ENCODE results near the gene LDLR.

Gene LDLR

DNA sequence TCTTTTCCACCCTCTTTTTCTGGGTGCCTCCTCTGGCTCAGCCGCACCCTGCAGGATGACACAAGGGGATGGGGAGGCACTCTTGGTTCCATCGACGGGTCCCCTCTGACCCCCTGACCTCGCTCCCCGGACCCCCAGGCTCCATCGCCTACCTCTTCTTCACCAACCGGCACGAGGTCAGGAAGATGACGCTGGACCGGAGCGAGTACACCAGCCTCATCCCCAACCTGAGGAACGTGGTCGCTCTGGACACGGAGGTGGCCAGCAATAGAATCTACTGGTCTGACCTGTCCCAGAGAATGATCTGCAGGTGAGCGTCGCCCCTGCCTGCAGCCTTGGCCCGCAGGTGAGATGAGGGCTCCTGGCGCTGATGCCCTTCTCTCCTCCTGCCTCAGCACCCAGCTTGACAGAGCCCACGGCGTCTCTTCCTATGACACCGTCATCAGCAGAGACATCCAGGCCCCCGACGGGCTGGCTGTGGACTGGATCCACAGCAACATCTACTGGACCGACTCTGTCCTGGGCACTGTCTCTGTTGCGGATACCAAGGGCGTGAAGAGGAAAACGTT, 24.0 kb downstream of the LDLR start:
- ATAC-seq, result no peak

DNA sequence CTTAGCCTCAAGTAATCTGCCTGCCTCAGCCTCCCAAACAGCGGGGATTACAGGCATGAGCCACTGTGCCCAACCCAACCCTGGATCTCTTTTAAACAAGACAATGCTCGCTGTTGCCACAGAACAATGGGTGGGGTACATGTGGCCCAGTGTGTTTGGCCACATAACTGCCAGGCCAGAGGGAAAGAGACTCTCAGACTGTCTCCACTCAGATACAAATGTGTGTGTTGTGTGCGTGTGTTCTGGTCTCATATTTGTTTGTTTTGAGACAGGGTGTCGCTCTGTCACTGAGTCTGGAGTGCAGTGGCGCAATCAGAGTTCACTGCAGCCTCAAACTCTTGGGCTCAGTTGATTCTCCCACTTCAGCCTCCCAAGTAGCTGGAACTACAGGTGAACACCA, 25.8 kb downstream of the LDLR start:
- no peak for ATAC-seq
- TF ChIP-seq TOX (CRISPR knock-in tag; IDR thresholded peaks at IDR 0.05; ENCODE audit: borderline replicate concordance) (no peak), TCF4 (CRISPR knock-in tag; IDR thresholded peaks at IDR 0.05; ENCODE audit: borderline replicate concordance) (no peak), OSR1 (CRISPR knock-in tag; IDR thresholded peaks at IDR 0.05) (no peak), CREB5 (CRISPR knock-in tag; IDR thresholded peaks at IDR 0.05; ENCODE audit: low read depth) (no peak), ZFP30 (CRISPR knock-in tag; IDR thresholded peaks at IDR 0.05) (no peak), CSDC2 (CRISPR knock-in tag; IDR thresholded peaks at IDR 0.05) (no peak), GLIS3 (CRISPR knock-in tag; IDR thresholded peaks at IDR 0.05) (no peak), PATZ1 (CRISPR knock-in tag; IDR thresholded peaks at IDR 0.05; ENCODE audit: borderline replicate concordance) (no peak)
- TF ChIP-seq, protein P1, sequence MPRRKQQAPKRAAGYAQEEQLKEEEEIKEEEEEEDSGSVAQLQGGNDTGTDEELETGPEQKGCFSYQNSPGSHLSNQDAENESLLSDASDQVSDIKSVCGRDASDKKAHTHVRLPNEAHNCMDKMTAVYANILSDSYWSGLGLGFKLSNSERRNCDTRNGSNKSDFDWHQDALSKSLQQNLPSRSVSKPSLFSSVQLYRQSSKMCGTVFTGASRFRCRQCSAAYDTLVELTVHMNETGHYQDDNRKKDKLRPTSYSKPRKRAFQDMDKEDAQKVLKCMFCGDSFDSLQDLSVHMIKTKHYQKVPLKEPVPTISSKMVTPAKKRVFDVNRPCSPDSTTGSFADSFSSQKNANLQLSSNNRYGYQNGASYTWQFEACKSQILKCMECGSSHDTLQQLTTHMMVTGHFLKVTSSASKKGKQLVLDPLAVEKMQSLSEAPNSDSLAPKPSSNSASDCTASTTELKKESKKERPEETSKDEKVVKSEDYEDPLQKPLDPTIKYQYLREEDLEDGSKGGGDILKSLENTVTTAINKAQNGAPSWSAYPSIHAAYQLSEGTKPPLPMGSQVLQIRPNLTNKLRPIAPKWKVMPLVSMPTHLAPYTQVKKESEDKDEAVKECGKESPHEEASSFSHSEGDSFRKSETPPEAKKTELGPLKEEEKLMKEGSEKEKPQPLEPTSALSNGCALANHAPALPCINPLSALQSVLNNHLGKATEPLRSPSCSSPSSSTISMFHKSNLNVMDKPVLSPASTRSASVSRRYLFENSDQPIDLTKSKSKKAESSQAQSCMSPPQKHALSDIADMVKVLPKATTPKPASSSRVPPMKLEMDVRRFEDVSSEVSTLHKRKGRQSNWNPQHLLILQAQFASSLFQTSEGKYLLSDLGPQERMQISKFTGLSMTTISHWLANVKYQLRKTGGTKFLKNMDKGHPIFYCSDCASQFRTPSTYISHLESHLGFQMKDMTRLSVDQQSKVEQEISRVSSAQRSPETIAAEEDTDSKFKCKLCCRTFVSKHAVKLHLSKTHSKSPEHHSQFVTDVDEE (CRISPR knock-in tag; IDR thresholded peaks at IDR 0.05), result no peak
- TF ChIP-seq, protein P2, sequence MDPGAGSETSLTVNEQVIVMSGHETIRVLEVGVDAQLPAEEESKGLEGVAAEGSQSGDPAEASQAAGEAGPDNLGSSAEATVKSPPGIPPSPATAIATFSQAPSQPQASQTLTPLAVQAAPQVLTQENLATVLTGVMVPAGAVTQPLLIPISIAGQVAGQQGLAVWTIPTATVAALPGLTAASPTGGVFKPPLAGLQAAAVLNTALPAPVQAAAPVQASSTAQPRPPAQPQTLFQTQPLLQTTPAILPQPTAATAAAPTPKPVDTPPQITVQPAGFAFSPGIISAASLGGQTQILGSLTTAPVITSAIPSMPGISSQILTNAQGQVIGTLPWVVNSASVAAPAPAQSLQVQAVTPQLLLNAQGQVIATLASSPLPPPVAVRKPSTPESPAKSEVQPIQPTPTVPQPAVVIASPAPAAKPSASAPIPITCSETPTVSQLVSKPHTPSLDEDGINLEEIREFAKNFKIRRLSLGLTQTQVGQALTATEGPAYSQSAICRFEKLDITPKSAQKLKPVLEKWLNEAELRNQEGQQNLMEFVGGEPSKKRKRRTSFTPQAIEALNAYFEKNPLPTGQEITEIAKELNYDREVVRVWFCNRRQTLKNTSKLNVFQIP (CRISPR knock-in tag; IDR thresholded peaks at IDR 0.05; ENCODE audit: borderline replicate concordance, low read depth), result no peak

More for the DNA sequence above, 24.0 kb downstream of the LDLR start:
- no peak for TF ChIP-seq OSR1 (CRISPR knock-in tag; IDR thresholded peaks at IDR 0.05)
- no peak for TF ChIP-seq ISL1 (CRISPR knock-in tag; IDR thresholded peaks at IDR 0.05)
- no peak for TF ChIP-seq ZNF565 (CRISPR knock-in tag; conservative IDR thresholded peaks at IDR 0.05; ENCODE audit: low read depth)
- TF ChIP-seq, protein P1 (CRISPR knock-in tag; IDR thresholded peaks at IDR 0.05), result no peak
- TF ChIP-seq PATZ1 (CRISPR knock-in tag; IDR thresholded peaks at IDR 0.05; ENCODE audit: borderline replicate concordance), result no peak
- no peak for TF ChIP-seq BACH2 (CRISPR knock-in tag; IDR thresholded peaks at IDR 0.05; ENCODE audit: borderline replicate concordance)
- no peak for TF ChIP-seq GLIS3 (CRISPR knock-in tag; IDR thresholded peaks at IDR 0.05)
- no peak for TF ChIP-seq SNAI2 (CRISPR knock-in tag; IDR thresholded peaks at IDR 0.05)
- TF ChIP-seq, protein P2 (CRISPR knock-in tag; IDR thresholded peaks at IDR 0.05; ENCODE audit: borderline replicate concordance, low read depth), result no peak
- TF ChIP-seq CREB5 (CRISPR knock-in tag; IDR thresholded peaks at IDR 0.05; ENCODE audit: low read depth), result no peak
- TF ChIP-seq ZC3H10 (CRISPR knock-in tag; IDR thresholded peaks at IDR 0.05), result no peak
- TF ChIP-seq ZNF8 (CRISPR knock-in tag; IDR thresholded peaks at IDR 0.05), result no peak
- no peak for TF ChIP-seq ZNF70 (CRISPR knock-in tag; IDR thresholded peaks at IDR 0.05)
- no peak for TF ChIP-seq ZFP3 (CRISPR knock-in tag; IDR thresholded peaks at IDR 0.05)
- TF ChIP-seq TOX (CRISPR knock-in tag; IDR thresholded peaks at IDR 0.05; ENCODE audit: borderline replicate concordance), result no peak
- no peak for TF ChIP-seq ESRRG (CRISPR knock-in tag; IDR thresholded peaks at IDR 0.05)

Data from SK-N-SH treated with all-trans-retinoic acid at 6 μM for 48 hours (cell line).